ENCODE measurements around the gene LCP2. TPM values are rescaled to one million over a fixed set of nuclear protein-coding genes. Genes with fewer than 3 reads are reported as not detected.

Gene LCP2
- total and polyA plus RNA-seq, 7 experiments from 2014 or later = 189 to 414 (median 295) TPM

DNA sequence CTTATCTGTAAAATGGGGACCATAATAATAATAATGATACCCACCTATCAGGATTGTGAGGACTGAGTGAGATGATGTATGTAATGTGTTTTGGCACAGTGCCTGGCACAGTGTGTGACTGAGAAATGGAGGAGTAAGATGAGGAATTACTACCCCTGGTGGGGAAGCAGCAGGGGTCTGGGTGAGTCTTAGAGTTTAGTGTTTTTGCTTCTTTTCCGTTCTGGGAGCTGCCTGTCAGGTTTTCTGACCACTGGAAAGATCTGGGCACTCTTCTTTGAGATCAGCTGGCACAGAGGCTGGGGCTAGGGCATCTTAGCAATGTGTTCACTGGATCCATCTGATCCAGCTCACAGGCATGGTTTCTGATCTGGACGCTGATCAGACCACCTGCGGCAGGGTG lies 8.5 kb downstream of the LCP2 start:
- ChIA-PET CTCF (interaction anchor here (1.0 to 18.6 kb wide), 3 partner anchors 8 to 45 kb away, joined by 3 to 430 read pairs (median 9); partner anchors contain the start of gene LCP2), POLR2A (interaction anchor here (0.9 to 39.5 kb wide), 5 partner anchors 1 to 41 kb away, joined by 3 to 1119 read pairs (median 391); partner anchors contain the start of gene LCP2)
- ATAC-seq = no peak
- intact Hi-C loops (cut with micrococcal nuclease) = no loop called here
- Mint-ChIP-seq H3K36me3 (peaks cover 62 to 96% (median 94%) of the 10 kb centered on the region in 5 donors), H3K4me1 (peaks cover 87 to 100% (median 100%) of the 10 kb centered on the region in 7 donors), H3K27ac (peak overlapping the region; percentile 85 to 98 (median 95)), H3K9me3 (peaks cover 0 to 5% (median 0%) of the 10 kb centered on the region in 11 donors), H3K27me3 (no peaks in the 10 kb centered on the region), H3K4me3 (peak overlapping the region; percentile 67 to 100 (median 94))
- H3K27me3 ChIP-seq (ENCODE audit: control insufficient read depth in 2 of 2, insufficient read depth in 2 of 2, low read length in 2 of 2) = no peaks in the 10 kb centered on the region
- peaks cover 95 to 96% of the 10 kb centered on the region in 2 donors for H3K4me1 ChIP-seq (ENCODE audit: control insufficient read depth in 2 of 2, insufficient read depth in 2 of 2, low read length in 2 of 2)
- DNase-seq = no peak
- H3K9me3 ChIP-seq (ENCODE audit: control insufficient read depth in 2 of 3, low read length in 3 of 3) = no peaks in the 10 kb centered on the region
- H3K27ac ChIP-seq (ENCODE audit: low read depth, low read length) = peak overlapping the region; percentile 88
- H3K36me3 ChIP-seq (ENCODE audit: control insufficient read depth in 2 of 3, insufficient read depth in 3 of 3, low read length in 3 of 3) = peaks cover 57 to 86% (median 63%) of the 10 kb centered on the region in 3 experiments
- peak overlapping the region; percentile 31 for H3K4me3 ChIP-seq (ENCODE audit: low read length)

GRCh38 chr5:170288551-170288950 lies 9.0 kb downstream of the LCP2 start:
- Histone ChIP-seq H3K4me1 (ENCODE audit: control insufficient read depth in 2 of 2, insufficient read depth in 2 of 2, low read length in 2 of 2) (peaks cover 96 to 97% of the 10 kb centered on the region in 2 donors), H3K4me3 (ENCODE audit: low read length) (peak overlapping the region; percentile 31), H3K27me3 (ENCODE audit: control insufficient read depth in 2 of 2, insufficient read depth in 2 of 2, low read length in 2 of 2) (no peaks in the 10 kb centered on the region), H3K9me3 (ENCODE audit: control insufficient read depth in 2 of 3, low read length in 3 of 3) (no peaks in the 10 kb centered on the region), H3K36me3 (ENCODE audit: control insufficient read depth in 2 of 3, insufficient read depth in 3 of 3, low read length in 3 of 3) (peaks cover 58 to 90% (median 68%) of the 10 kb centered on the region in 3 experiments), H3K27ac (ENCODE audit: low read depth, low read length) (peak overlapping the region; percentile 88)
- H3K9me3 Mint-ChIP-seq = peaks cover 0 to 5% (median 0%) of the 10 kb centered on the region in 11 donors
- ATAC-seq (no peak), DNase-seq (no peak)
- no peaks in the 10 kb centered on the region for H3K27me3 Mint-ChIP-seq
- peaks cover 92 to 100% (median 100%) of the 10 kb centered on the region in 7 donors for H3K4me1 Mint-ChIP-seq
- POLR2A ChIA-PET = interaction anchor here (0.6 to 39.5 kb wide), 6 partner anchors 1 to 42 kb away, joined by 3 to 1119 read pairs (median 197); partner anchors contain the start of gene LCP2
- intact Hi-C loops (cut with micrococcal nuclease) = loop anchor here in 1 of 2 donors (1.0 kb wide), 1 partner anchor 8 kb away; no protein-coding TSS in a partner anchor
- peak overlapping the region; percentile 83 to 98 (median 95) for H3K27ac Mint-ChIP-seq
- CTCF ChIA-PET = interaction anchor here (2.6 to 18.6 kb wide), 3 partner anchors 14 to 50 kb away, joined by 9 to 430 read pairs (median 20); no protein-coding TSS in a partner anchor
- peaks cover 59 to 95% (median 94%) of the 10 kb centered on the region in 5 donors for H3K36me3 Mint-ChIP-seq
- H3K4me3 Mint-ChIP-seq = peak overlapping the region; percentile 42 to 100 (median 94)

DNA sequence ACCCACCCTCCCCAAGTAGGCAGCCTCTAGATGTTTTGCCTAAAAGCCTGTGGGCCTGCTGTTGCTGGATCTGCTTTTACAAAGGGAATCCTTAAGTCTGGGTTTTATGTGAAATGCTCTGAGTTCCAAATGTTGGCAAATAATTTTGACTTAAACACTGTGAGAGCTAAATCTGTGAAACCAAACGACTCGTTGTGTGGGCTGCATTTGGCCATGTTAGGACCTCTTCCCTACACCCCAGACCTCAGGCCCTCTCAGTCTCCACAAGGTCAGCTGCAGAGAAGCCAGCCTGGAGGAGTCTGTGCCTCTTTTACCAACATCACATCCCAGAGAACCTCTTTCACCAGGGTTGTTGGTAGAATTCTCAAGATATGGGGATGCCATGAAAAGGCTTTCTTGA lies 9.4 kb downstream of the LCP2 start:
- DNase-seq = no peak
- peaks cover 59 to 96% (median 94%) of the 10 kb centered on the region in 5 donors for H3K36me3 Mint-ChIP-seq
- H3K27ac Mint-ChIP-seq = peak overlapping the region; percentile 83 to 98 (median 95)
- ChIA-PET POLR2A (interaction anchor here (0.6 to 39.5 kb wide), 4 partner anchors 2 to 42 kb away, joined by 3 to 1119 read pairs (median 755); partner anchors contain the start of gene LCP2), CTCF (interaction anchor here (2.6 to 18.6 kb wide), 3 partner anchors 14 to 51 kb away, joined by 9 to 430 read pairs (median 20); no protein-coding TSS in a partner anchor)
- peaks cover 93 to 100% (median 100%) of the 10 kb centered on the region in 7 donors for H3K4me1 Mint-ChIP-seq
- no peaks in the 10 kb centered on the region for H3K27me3 Mint-ChIP-seq
- intact Hi-C loops (cut with micrococcal nuclease) = loop anchor here in 1 of 2 donors (1.0 kb wide), 1 partner anchor 8 kb away; no protein-coding TSS in a partner anchor
- Histone ChIP-seq H3K4me3 (ENCODE audit: low read length) (no peak overlapping the region), H3K4me1 (ENCODE audit: control insufficient read depth in 2 of 2, insufficient read depth in 2 of 2, low read length in 2 of 2) (peaks cover 97 to 98% of the 10 kb centered on the region in 2 donors), H3K36me3 (ENCODE audit: control insufficient read depth in 2 of 3, insufficient read depth in 3 of 3, low read length in 3 of 3) (peaks cover 62 to 91% (median 69%) of the 10 kb centered on the region in 3 experiments), H3K9me3 (ENCODE audit: control insufficient read depth in 2 of 3, low read length in 3 of 3) (no peaks in the 10 kb centered on the region), H3K27ac (ENCODE audit: low read depth, low read length) (peak overlapping the region; percentile 88), H3K27me3 (ENCODE audit: control insufficient read depth in 2 of 2, insufficient read depth in 2 of 2, low read length in 2 of 2) (no peaks in the 10 kb centered on the region)
- no peak for ATAC-seq
- H3K4me3 Mint-ChIP-seq = peak overlapping the region; percentile 42 to 100 (median 94)
- H3K9me3 Mint-ChIP-seq = peaks cover 0 to 5% (median 0%) of the 10 kb centered on the region in 11 donors

DNA sequence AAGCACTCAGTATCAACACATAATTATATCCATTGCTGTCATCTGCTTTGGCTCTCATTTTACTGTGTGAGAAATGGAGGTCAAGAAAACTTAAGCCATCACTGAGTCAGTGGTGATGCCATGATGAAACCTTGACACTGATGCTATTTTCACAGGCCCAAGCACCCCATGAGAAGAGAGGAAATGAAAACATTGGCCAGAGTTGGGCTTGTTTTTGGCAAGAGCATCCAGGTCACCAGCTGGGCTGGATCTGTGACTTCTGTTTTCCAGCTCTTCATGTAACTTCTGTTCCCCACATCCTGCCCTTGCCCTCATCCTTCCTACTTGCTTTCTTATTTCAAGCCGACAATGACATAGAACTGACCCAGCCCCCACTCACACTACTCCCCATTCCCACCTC lies 10.0 kb downstream of the LCP2 start:
- ChIA-PET POLR2A (interaction anchor here (0.6 to 39.5 kb wide), 4 partner anchors 2 to 43 kb away, joined by 3 to 1119 read pairs (median 755); partner anchors contain the start of gene LCP2), CTCF (interaction anchor here (3.5 to 18.6 kb wide), 2 partner anchors 13 to 51 kb away, joined by 20 to 430 read pairs; no protein-coding TSS in a partner anchor)
- Mint-ChIP-seq H3K36me3 (peaks cover 54 to 93% (median 92%) of the 10 kb centered on the region in 5 donors), H3K27me3 (no peaks in the 10 kb centered on the region), H3K9me3 (peaks cover 0 to 5% (median 0%) of the 10 kb centered on the region in 11 donors), H3K27ac (peak overlapping the region; percentile 57 to 98 (median 93)), H3K4me1 (peaks cover 94 to 100% (median 100%) of the 10 kb centered on the region in 7 donors), H3K4me3 (peak overlapping the region; percentile 57 to 100 (median 94))
- Histone ChIP-seq H3K4me3 (ENCODE audit: low read length) (no peak overlapping the region), H3K4me1 (ENCODE audit: control insufficient read depth in 2 of 2, insufficient read depth in 2 of 2, low read length in 2 of 2) (peaks cover 97 to 98% of the 10 kb centered on the region in 2 donors), H3K27ac (ENCODE audit: low read depth, low read length) (peak overlapping the region; percentile 75), H3K27me3 (ENCODE audit: control insufficient read depth in 2 of 2, insufficient read depth in 2 of 2, low read length in 2 of 2) (no peaks in the 10 kb centered on the region), H3K9me3 (ENCODE audit: control insufficient read depth in 2 of 3, low read length in 3 of 3) (no peaks in the 10 kb centered on the region), H3K36me3 (ENCODE audit: control insufficient read depth in 2 of 3, insufficient read depth in 3 of 3, low read length in 3 of 3) (peaks cover 59 to 91% (median 70%) of the 10 kb centered on the region in 3 experiments)
- peak; percentile 59 for ATAC-seq
- intact Hi-C loops (cut with micrococcal nuclease) = loop anchor here in 1 of 2 donors (1.0 kb wide), 1 partner anchor 10 kb away; the partner anchor contains the start of gene LCP2
- DNase-seq = no peak

DNA sequence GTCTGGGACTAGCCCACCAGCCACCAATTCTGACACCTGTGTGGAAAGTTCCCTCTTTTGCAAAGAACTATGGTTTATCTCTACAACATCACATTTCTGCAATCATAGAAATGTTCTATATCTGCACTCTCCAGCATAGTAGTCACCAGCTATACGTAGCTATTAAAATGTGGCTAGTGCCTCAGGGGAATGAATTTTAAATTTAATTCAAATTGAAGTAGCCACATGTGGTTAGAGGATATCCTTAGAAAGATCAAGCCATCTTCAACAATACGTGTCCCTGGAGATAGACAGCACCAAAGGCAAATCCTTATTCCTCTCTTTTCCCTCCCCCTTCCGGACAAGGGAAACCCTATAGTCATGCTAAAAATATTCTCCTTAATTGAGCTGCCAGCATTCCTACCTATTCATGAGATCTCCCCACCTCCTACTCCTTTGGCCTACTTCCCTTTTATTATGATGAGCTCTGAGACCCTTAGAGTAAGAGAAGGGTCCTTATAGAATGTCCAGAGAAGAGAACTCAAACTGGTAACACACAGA lies 11.1 kb downstream of the LCP2 start:
- CTCF ChIA-PET = interaction anchor here (1.1 to 18.6 kb wide), 3 partner anchors 9 to 52 kb away, joined by 4 to 430 read pairs (median 20); no protein-coding TSS in a partner anchor
- Histone ChIP-seq H3K36me3 (ENCODE audit: control insufficient read depth in 2 of 3, insufficient read depth in 3 of 3, low read length in 3 of 3) (peaks cover 50 to 91% (median 66%) of the 10 kb centered on the region in 3 experiments), H3K4me1 (ENCODE audit: control insufficient read depth in 2 of 2, insufficient read depth in 2 of 2, low read length in 2 of 2) (peaks cover 97 to 98% of the 10 kb centered on the region in 2 donors), H3K27me3 (ENCODE audit: control insufficient read depth in 2 of 2, insufficient read depth in 2 of 2, low read length in 2 of 2) (no peaks in the 10 kb centered on the region), H3K9me3 (ENCODE audit: control insufficient read depth in 2 of 3, low read length in 3 of 3) (no peaks in the 10 kb centered on the region), H3K4me3 (ENCODE audit: low read length) (no peak overlapping the region), H3K27ac (ENCODE audit: low read depth, low read length) (peak overlapping the region; percentile 75)
- DNase-seq (no peak), ATAC-seq (no peak)
- Mint-ChIP-seq H3K27ac (peak overlapping the region; percentile 49 to 98 (median 93)), H3K36me3 (peaks cover 46 to 92% (median 90%) of the 10 kb centered on the region in 5 donors), H3K27me3 (no peaks in the 10 kb centered on the region), H3K9me3 (peaks cover 0 to 5% (median 0%) of the 10 kb centered on the region in 11 donors), H3K4me3 (peak overlapping the region; percentile 15 to 100 (median 66)), H3K4me1 (peaks cover 94 to 100% (median 100%) of the 10 kb centered on the region in 7 donors)
- POLR2A ChIA-PET = interaction anchor here (0.9 to 39.5 kb wide), 5 partner anchors 3 to 1888 kb away, joined by 4 to 1119 read pairs (median 391); partner anchors contain the start of gene LCP2
- intact Hi-C loops (cut with micrococcal nuclease) = no loop called here

- H3K27me3 ChIP-seq (ENCODE audit: control insufficient read depth in 2 of 2, insufficient read depth in 2 of 2, low read length in 2 of 2) = no peaks in the 10 kb centered on the region
- H3K27ac ChIP-seq (ENCODE audit: low read depth, low read length) = peak overlapping the region; percentile 75
- no peaks in the 10 kb centered on the region for H3K9me3 ChIP-seq (ENCODE audit: control insufficient read depth in 2 of 3, low read length in 3 of 3)
- H3K36me3 ChIP-seq (ENCODE audit: control insufficient read depth in 2 of 3, insufficient read depth in 3 of 3, low read length in 3 of 3) = peaks cover 42 to 83% (median 61%) of the 10 kb centered on the region in 3 experiments
- H3K4me3 Mint-ChIP-seq = peak overlapping the region; percentile 48 to 100 (median 66)
- POLR2A ChIA-PET = interaction anchor here (20.7 to 39.5 kb wide), 2 partner anchors 20 to 45 kb away, joined by 391 to 1119 read pairs; partner anchors contain the start of gene LCP2
- CTCF ChIA-PET = interaction anchor here (3.5 to 18.6 kb wide), 2 partner anchors 11 to 54 kb away, joined by 20 to 430 read pairs; no protein-coding TSS in a partner anchor
- ATAC-seq = no peak
- no peak for DNase-seq
- intact Hi-C loops (cut with micrococcal nuclease) = no loop called here
- H3K36me3 Mint-ChIP-seq = peaks cover 38 to 84% (median 82%) of the 10 kb centered on the region in 5 donors
- H3K9me3 Mint-ChIP-seq = peaks cover 0 to 5% (median 0%) of the 10 kb centered on the region in 11 donors
- peaks cover 96% of the 10 kb centered on the region in 2 donors for H3K4me1 ChIP-seq (ENCODE audit: control insufficient read depth in 2 of 2, insufficient read depth in 2 of 2, low read length in 2 of 2)
- H3K27me3 Mint-ChIP-seq = no peaks in the 10 kb centered on the region
- H3K4me1 Mint-ChIP-seq = peaks cover 93 to 100% (median 99%) of the 10 kb centered on the region in 7 donors
- no peak overlapping the region for H3K4me3 ChIP-seq (ENCODE audit: low read length)
- peak overlapping the region; percentile 70 to 98 (median 93) for H3K27ac Mint-ChIP-seq
Measured at GRCh38 chr5:170285181-170285580, 12.4 kb downstream of the LCP2 start.
